ENCODE results near the gene PRDX6.

DNA sequence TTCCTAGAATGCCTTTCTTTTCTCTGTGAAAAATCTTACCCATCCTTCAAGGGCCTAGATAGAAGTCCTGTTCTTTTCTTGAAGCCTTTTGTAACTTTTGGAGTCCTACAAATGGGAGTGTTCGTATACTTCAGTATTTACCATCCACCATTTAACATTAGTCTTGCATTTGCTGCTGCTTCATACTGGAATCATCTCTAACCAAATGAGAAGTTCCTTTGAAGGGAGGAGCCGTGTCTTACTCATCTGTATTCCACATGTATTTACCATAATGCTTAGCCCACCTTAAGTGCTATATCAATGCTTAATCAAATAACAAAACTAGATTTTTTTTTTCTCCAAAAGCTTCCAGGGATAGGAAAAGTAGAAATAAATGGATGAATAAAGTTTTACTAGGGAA, 7.1 kb downstream of the PRDX6 start:
- TF ChIP-seq, protein P1, sequence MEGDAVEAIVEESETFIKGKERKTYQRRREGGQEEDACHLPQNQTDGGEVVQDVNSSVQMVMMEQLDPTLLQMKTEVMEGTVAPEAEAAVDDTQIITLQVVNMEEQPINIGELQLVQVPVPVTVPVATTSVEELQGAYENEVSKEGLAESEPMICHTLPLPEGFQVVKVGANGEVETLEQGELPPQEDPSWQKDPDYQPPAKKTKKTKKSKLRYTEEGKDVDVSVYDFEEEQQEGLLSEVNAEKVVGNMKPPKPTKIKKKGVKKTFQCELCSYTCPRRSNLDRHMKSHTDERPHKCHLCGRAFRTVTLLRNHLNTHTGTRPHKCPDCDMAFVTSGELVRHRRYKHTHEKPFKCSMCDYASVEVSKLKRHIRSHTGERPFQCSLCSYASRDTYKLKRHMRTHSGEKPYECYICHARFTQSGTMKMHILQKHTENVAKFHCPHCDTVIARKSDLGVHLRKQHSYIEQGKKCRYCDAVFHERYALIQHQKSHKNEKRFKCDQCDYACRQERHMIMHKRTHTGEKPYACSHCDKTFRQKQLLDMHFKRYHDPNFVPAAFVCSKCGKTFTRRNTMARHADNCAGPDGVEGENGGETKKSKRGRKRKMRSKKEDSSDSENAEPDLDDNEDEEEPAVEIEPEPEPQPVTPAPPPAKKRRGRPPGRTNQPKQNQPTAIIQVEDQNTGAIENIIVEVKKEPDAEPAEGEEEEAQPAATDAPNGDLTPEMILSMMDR (tag by site-specific recombination; IDR thresholded peaks at IDR 0.05) = no peak
- TF ChIP-seq KLF16 (tag by site-specific recombination; IDR thresholded peaks at IDR 0.05) (no peak), ZNF677 (tag by site-specific recombination; IDR thresholded peaks at IDR 0.05) (no peak), ZEB2 (tag by site-specific recombination; IDR thresholded peaks at IDR 0.05) (no peak)
- TF ChIP-seq, protein P2, sequence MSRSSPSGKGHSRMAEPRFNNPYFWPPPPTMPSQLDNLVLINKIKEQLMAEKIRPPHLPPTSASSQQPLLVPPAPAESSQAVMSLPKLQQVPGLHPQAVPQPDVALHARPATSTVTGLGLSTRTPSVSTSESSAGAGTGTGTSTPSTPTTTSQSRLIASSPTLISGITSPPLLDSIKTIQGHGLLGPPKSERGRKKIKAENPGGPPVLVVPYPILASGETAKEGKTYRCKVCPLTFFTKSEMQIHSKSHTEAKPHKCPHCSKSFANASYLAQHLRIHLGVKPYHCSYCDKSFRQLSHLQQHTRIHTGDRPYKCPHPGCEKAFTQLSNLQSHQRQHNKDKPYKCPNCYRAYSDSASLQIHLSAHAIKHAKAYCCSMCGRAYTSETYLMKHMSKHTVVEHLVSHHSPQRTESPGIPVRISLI (tag by site-specific recombination; IDR thresholded peaks at IDR 0.05) = no peak
